GM19025 (cell line): ENCODE measurements around the gene STPG2.

Experiments
- ATAC-seq: cut with Tn5 transposase; IDR thresholded peaks from one replicate; pipeline ENCODE4 v1.9.1; 2021; ENCODE audit warnings: mild to moderate bottlenecking, low read depth, moderate library complexity; ENCODE audit not compliant: unreplicated experiment

Gene STPG2

DNA sequence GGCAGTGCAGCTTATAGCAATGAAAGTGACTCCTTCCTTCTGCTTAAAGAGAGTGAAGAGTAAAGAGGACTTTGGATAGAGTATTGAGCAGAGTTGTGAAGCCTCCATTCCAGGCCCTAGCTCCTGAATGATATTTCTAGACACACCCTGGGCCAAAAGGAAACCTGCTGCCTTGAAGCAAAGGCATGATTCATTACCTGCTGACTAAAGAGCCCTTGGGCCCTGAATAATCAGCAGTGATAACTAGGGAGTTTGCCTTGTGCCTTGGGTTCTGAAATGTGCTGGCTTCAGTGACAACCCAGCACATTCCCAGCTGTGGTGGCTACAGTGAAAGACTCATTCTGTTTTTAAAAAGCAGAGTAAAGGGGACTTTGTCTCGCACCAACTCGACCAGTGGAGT is 49.2 kb downstream of the STPG2 start:
- ATAC-seq: no peak

- no peak for ATAC-seq
Measured at GRCh38 chr4:98093662-98094061, 49.6 kb downstream of the STPG2 start.

GRCh38 chr4:98092833-98093439 is 50.3 kb downstream of the STPG2 start:
- ATAC-seq: no peak

DNA sequence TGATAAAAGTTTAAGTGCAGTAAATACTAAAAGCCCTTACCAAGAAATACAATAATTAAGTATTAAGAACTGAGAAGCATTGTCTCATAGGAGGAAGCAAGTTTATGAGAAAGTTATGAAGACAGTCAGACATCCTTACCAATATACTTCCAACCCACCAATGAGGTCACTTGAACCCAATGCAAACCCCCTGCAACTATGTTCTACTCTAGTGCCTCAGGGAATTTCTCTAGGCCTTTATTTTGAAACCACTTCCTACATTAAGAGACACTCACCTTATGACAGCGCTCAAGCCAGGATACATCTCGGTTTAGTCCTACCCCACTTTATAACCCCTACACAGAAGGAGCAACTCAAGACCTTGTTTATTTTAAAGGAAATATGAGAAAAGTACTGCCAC is 61.3 kb downstream of the STPG2 start:
- no peak for ATAC-seq

DNA sequence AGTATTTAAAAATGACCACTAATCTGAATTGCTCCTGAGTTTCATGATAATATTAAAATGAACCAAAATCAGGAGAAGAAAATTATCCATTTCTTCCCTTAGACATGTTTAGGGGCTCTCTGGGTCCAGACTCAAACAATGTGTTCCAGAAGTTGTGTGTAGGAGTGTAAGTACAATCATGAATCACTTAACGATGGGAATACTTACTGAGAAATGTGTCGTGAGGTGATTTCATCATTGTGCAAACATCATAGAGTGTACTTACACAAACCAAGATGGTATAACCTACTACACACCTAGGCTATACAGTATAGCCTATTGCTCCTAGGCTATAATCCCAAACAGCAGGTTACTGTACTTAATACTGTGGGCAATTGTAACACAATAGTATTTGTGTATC is 74.8 kb downstream of the STPG2 start:
- ATAC-seq: no peak

DNA sequence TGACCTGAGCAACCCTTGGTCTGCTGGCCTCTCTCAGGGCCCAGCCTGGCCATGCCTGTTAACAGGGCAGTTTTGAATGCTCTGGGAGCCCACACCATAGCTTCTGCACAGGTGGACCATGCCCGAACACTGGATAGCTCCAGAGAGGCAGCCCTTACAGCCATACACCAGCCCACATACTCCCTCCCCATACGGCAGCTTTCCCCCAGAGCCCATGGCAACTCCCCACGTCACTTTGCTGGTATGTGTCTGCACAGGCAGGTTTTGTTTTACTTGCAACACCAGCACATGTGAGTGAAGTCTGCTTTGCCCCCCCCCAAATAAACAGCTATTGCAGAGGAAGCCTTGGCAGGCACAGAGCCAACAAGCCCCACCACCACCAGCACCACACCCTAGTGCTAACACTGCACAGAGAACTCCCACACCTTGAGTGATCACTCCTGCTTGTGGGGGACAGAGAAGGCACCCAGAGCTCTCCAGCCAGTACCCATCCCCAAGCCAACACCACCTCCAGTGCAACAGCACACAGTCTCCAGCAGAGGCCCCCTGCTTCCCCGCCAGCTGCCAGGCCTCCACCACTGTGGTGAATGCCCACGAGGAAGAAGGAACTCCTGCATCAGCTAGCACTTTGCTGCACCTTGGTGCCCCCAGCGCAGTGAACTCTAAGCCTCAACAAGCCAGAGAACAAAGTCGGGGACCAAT is 87.3 kb downstream of the STPG2 start:
- no peak for ATAC-seq

DNA sequence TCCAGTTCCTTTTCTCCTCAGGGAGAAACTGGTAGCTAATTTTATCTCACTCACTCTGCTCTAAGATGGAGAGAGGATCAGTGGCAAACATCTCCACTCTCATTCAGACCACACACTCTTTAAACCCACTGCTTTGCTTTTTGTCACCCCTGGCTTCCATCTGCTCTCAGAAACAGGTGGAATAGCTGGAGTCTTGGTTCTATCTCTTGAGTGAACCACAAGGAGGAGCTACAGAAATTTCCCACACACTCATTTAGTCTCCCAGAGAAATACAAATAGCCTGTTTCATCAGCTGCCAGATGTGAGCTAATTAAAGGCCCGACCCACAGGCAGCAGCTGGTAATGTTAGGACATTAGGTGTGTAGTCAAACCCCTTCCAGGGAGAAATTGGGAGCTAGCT is 96.6 kb downstream of the STPG2 start:
- ATAC-seq: no peak

- no peak for ATAC-seq
Measured at GRCh38 chr4:98030059-98030458, 113.2 kb downstream of the STPG2 start.

DNA sequence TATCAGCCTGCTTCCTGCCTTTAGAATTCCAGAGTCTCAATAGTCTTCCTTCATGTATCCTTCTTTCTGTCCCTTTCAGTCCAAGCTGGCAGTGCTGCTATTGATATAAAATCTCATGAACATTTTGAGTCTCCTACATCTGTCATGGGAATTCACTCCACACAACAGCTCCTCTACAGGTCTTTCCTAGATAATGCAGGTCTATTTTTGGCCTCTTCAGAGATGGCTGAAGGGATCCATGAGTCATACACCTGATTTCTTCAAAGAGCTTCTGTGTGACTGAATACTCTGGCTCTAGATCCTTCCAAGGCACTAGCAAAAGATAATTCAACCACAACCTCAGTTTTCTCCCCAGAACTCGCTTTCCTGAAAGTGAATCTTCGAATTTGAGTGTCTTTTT is 115.4 kb downstream of the STPG2 start:
- no peak for ATAC-seq

DNA sequence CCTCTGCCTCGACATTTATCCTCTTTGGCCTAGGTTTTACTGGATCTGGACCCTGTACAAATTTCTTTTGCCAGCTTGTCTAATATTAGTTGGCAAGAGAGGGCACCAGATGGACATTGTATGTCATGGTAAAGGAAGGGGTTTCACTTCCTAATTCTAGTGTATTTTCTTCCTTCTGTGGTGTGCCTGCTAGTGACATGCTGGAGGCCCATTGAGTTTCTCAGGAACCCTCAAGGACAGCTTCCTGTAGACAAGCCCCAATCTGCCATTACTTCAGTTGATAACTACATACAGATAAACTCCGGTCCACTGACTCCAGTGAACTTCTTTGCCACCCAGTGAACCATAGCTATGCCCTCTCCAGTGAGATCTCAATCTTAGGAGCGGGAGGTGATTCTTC is 116.9 kb downstream of the STPG2 start:
- ATAC-seq: no peak

DNA sequence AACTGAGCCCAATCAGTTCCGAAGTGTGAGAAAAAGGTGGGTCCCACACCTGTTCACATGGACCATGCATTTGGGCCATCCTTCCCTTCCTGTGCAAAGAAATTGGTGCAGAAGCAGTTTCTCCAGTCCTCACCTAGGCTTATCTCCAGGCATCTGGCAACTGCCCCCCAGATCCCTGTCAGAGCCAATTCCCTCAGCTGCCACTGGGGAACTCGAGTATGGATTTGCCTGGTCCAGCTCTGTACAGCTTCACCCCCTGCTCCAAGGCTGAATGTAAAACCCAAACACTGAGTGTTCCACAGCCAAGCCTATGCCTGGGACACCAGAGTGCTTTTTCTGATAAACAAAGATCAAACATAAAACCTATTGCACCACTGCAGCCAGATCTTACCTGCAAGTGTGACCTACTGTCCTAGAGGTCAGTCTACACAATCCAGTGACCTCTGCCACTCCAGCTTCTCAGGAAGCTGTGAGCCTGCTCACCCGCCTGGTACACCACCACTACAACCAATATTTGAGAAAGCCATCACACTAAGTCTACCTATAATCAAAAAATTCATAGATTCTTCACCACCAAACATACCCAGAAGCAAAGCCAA is 136.4 kb downstream of the STPG2 start:
- ATAC-seq: no peak

GRCh38 chr4:98006060-98006459 is 137.2 kb downstream of the STPG2 start:
- no peak for ATAC-seq

GRCh38 chr4:98000940-98001339 is 142.3 kb downstream of the STPG2 start:
- ATAC-seq: no peak

DNA sequence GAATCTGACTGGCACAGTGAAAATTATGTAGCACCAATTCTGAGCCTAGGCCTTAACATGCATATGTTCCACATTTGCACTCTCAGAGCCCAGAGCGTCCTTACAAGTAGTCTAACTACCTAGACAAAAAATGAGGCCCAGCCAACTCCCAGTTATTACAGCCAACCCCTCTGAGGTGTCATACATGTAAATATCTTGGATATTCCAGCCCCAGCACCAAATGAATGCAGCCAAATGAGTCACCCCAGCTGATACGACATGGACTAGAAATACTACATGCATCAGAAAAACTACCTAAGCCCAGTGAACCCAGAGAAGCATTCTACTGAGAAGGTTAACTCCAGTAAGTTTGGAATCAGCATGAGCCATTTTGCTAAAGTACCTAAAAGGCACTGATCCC is 145.1 kb downstream of the STPG2 start:
- no peak for ATAC-seq

GRCh38 chr4:97994765-97995465 is 148.4 kb downstream of the STPG2 start:
- ATAC-seq: no peak

GRCh38 chr4:97990409-97990808 is 152.9 kb downstream of the STPG2 start:
- ATAC-seq: no peak

GRCh38 chr4:97987019-97987648 is 156.1 kb downstream of the STPG2 start:
- no peak for ATAC-seq

DNA sequence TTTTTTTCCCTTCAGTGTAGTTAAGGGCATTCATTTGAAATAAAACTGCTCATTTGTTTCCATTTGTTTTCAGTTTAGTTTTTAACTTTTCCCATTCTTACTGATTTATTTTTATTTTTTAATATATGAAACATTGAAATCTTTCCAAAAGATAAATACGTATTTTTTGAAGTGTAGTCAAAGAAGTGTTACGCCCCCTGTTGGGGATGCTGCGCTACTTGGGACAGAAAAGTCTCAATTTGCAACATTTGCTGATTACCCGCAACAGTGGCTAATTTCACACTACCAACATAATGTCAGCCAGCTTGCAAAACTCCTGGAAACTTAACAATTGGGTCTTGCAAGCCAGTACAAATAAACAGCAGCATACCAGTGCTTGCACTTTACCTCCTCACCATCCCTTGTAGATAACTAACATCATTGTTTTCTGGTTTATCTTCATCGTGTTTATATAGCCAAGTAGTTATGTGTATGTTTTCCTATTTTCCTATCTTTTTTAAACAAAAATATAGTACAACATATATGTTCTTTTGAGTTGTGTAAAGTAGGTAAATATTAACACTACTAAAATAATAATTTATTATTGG is 158.6 kb downstream of the STPG2 start:
- no peak for ATAC-seq

DNA sequence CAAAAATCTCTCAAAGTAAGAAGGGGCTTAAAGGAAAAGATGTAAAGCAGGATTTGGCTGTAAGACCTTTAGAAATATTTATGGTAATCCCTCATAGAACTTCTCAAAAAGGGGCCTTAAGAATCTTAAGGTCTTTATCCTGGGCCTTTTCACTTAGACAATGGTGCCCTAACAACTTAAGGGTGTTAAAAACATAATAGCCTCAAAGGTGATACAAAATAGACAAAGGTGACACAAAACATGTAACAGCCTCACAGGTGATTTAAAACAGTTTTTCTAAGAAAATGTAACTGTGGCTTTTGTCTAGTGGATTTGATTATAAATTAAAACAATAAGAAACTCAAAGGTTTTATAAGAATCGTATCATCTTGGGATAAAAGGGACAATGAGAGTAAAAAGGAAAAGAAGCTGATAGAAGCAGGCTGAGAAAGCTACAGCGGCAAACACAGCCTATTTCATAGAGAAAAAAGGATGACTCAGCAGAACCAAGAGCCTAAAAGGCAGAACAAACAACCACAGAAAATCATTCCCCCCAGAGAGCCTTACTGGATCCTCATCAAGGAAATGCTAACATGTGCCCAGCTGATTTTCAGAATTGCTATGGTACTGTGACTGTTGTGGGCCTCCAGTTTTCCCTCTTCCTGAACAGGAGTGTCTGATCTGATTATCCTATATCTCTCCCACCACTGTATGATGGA is 164.3 kb downstream of the STPG2 start:
- ATAC-seq: no peak
